MM.1S (cell line): ENCODE results near the gene EOLA1.
"Not testable (repeated sequence)": the region's sequence is repeated elsewhere in the genome, so short reads cannot be mapped to it uniquely, and the experiment has no call there.

Source experiments
- CTCF ChIP-seq: fragments of 300-600 bp; sonication (generic); IDR thresholded peaks from 2 replicates; pipeline ENCODE4 v1.5.1; 2016; ENCODE audit warnings: antibody characterized with exemption, low read length, mixed read lengths
- EZH2 ChIP-seq: fragments of 300-600 bp; sonication (generic); optimal IDR thresholded peaks from 2 replicates; pipeline ENCODE3; 2017; ENCODE audit warnings: low read depth, mild to moderate bottlenecking, antibody characterized with exemption, low read length, mixed read lengths

- TF ChIP-seq CTCF, EZH2: not testable (repeated sequence)
Observed at GRCh38 chrX:149547782-149548181, 7.0 kb downstream of the EOLA1 start.
